ENCODE results near the gene DIP2A.

The DIP2A gene

GRCh38 chr21:46421756-46422555 lies 36.7 kb upstream of the DIP2A start:
- Histone ChIP-seq H3K79me2 (ENCODE audit: control insufficient read depth, low read length) (no peaks in the 10 kb centered on the region), H3K9me2 (replicated peaks; ENCODE audit: control insufficient read depth, low read length) (no peaks in the 10 kb centered on the region), H3K4me3 (ENCODE audit: low read length) (no peak overlapping the region), H3K4me2 (ENCODE audit: low read length) (no peak overlapping the region), H4K20me1 (ENCODE audit: control insufficient read depth, insufficient read depth, low read depth, low read length) (no peaks in the 10 kb centered on the region), H3F3A (ENCODE audit: control insufficient read depth, insufficient read depth) (no peaks in the 10 kb centered on the region; the same call in 1 of the 2 replicates), H3K27me3 (ENCODE audit: control insufficient read depth, low read length) (no peaks in the 10 kb centered on the region), H3K27ac (ENCODE audit: low read depth, low read length) (no peak overlapping the region), H3K36me3 (ENCODE audit: control insufficient read depth, low read length) (peaks cover 44% of the 10 kb centered on the region), H3K9me3 (ENCODE audit: control insufficient read depth, insufficient read depth, low read length) (no peaks in the 10 kb centered on the region), H3K4me1 (ENCODE audit: control insufficient read depth, low read length) (peaks cover 10% of the 10 kb centered on the region)
- TF ChIP-seq EZH2phosphoT487 (IDR thresholded peaks at IDR 0.05; ENCODE audit: borderline replicate concordance, low read length) (no peak), CTCF (IDR thresholded peaks at IDR 0.05; ENCODE audit: low read depth, low read length, poor library complexity, severe bottlenecking) (no peak)

- Histone ChIP-seq H3K36me3 (ENCODE audit: control insufficient read depth, low read length) (peaks cover 52% of the 10 kb centered on the region), H3K4me3 (ENCODE audit: low read length) (no peak overlapping the region), H3K4me1 (ENCODE audit: control insufficient read depth, low read length) (peaks cover 10% of the 10 kb centered on the region), H3K79me2 (ENCODE audit: control insufficient read depth, low read length) (no peaks in the 10 kb centered on the region), H3K27me3 (ENCODE audit: control insufficient read depth, low read length) (no peaks in the 10 kb centered on the region), H4K20me1 (ENCODE audit: control insufficient read depth, insufficient read depth, low read depth, low read length) (no peaks in the 10 kb centered on the region), H3K4me2 (ENCODE audit: low read length) (no peak overlapping the region), H3K9me3 (ENCODE audit: control insufficient read depth, insufficient read depth, low read length) (no peaks in the 10 kb centered on the region), H3K9me2 (replicated peaks; ENCODE audit: control insufficient read depth, low read length) (no peaks in the 10 kb centered on the region), H3K27ac (ENCODE audit: low read depth, low read length) (no peak overlapping the region), H3F3A (ENCODE audit: control insufficient read depth, insufficient read depth) (no peaks in the 10 kb centered on the region; the same call in 1 of the 2 replicates)
- TF ChIP-seq CTCF (IDR thresholded peaks at IDR 0.05; ENCODE audit: low read depth, low read length, poor library complexity, severe bottlenecking) = no peak
- TF ChIP-seq EZH2phosphoT487 (IDR thresholded peaks at IDR 0.05; ENCODE audit: borderline replicate concordance, low read length) = no peak
Observed at GRCh38 chr21:46422636-46423241, 36.0 kb upstream of the DIP2A start.

GRCh38 chr21:46423546-46424038 lies 35.1 kb upstream of the DIP2A start:
- no peak overlapping the region for H3K27ac ChIP-seq (ENCODE audit: low read depth, low read length)
- H3K4me2 ChIP-seq (ENCODE audit: low read length) = peak overlapping the region; percentile 1; the same call in 1 of the 2 replicates
- H3K36me3 ChIP-seq (ENCODE audit: control insufficient read depth, low read length) = peaks cover 53% of the 10 kb centered on the region
- no peaks in the 10 kb centered on the region for H3K27me3 ChIP-seq (ENCODE audit: control insufficient read depth, low read length)
- H3K9me3 ChIP-seq (ENCODE audit: control insufficient read depth, insufficient read depth, low read length) = no peaks in the 10 kb centered on the region
- H3F3A ChIP-seq (ENCODE audit: control insufficient read depth, insufficient read depth) = no peaks in the 10 kb centered on the region
- TF ChIP-seq EZH2phosphoT487 (IDR thresholded peaks at IDR 0.05; ENCODE audit: borderline replicate concordance, low read length) (no peak), CTCF (IDR thresholded peaks at IDR 0.05; ENCODE audit: low read depth, low read length, poor library complexity, severe bottlenecking) (no peak)
- peaks cover 10% of the 10 kb centered on the region for H3K4me1 ChIP-seq (ENCODE audit: control insufficient read depth, low read length)
- no peaks in the 10 kb centered on the region for H4K20me1 ChIP-seq (ENCODE audit: control insufficient read depth, insufficient read depth, low read depth, low read length)
- no peaks in the 10 kb centered on the region for H3K79me2 ChIP-seq (ENCODE audit: control insufficient read depth, low read length)
- H3K4me3 ChIP-seq (ENCODE audit: low read length) = no peak overlapping the region
- no peaks in the 10 kb centered on the region for H3K9me2 ChIP-seq (replicated peaks; ENCODE audit: control insufficient read depth, low read length)
